ENCODE results near the gene RNF168. TPM values are rescaled to one million over a fixed set of nuclear protein-coding genes. Genes with fewer than 3 reads are reported as not detected.

The RNF168 gene
- total and polyA plus RNA-seq, 7 donors: 3.6 to 22.1 (median 11.6) TPM

GRCh38 chr3:196533260-196533681, 29.7 kb upstream of the RNF168 start:
- WGBS, 3 donors: 25 to 33% (median 32%) methylated on average over 14 of the region's 14 CpGs
- no peak for TF ChIP-seq CTCF (IDR thresholded peaks at IDR 0.05)
- intact Hi-C loops (cut with DNase I): loop anchor here in 1 of 2 donors (10.0 kb wide), 1 partner anchor 102 kb away; the partner anchor contains the start of gene NRROS
- no peaks in the 10 kb centered on the region for H3K36me3 ChIP-seq (ENCODE audit: insufficient read depth in 1 of 2, low read depth in 1 of 2)
- DNase-seq: no peak
- H3K4me3 ChIP-seq: no peak overlapping the region
- H3K9me3 ChIP-seq: no peaks in the 10 kb centered on the region
- ATAC-seq: no peak
- no peak overlapping the region for H3K27ac ChIP-seq
- H3K27me3 ChIP-seq (ENCODE audit: insufficient read depth in 3 of 3, low read length in 2 of 3): peaks cover 0 to 7% (median 2%) of the 10 kb centered on the region in 3 donors
- H3K4me1 ChIP-seq: no peaks in the 10 kb centered on the region

GRCh38 chr3:196531418-196531817, 27.9 kb upstream of the RNF168 start:
- Histone ChIP-seq H3K9me3 (no peaks in the 10 kb centered on the region), H3K27me3 (ENCODE audit: insufficient read depth in 3 of 3, low read length in 2 of 3) (peaks cover 0 to 7% (median 2%) of the 10 kb centered on the region in 3 donors), H3K4me3 (no peak overlapping the region), H3K27ac (no peak overlapping the region), H3K36me3 (ENCODE audit: insufficient read depth in 1 of 2, low read depth in 1 of 2) (no peaks in the 10 kb centered on the region), H3K4me1 (no peaks in the 10 kb centered on the region)
- DNase-seq (no peak), ATAC-seq (no peak)
- 84 to 91% (median 90%) methylated on average over 4 of the region's 4 CpGs for WGBS, 3 donors
- TF ChIP-seq CTCF (IDR thresholded peaks at IDR 0.05): no peak
- intact Hi-C loops (cut with DNase I): loop anchor here in 1 of 2 donors (10.0 kb wide), 1 partner anchor 103 kb away; the partner anchor contains the start of gene NRROS

GRCh38 chr3:196528639-196529233, 25.2 kb upstream of the RNF168 start:
- H3K4me3 ChIP-seq: peak overlapping the region; percentile 55
- peak; percentile 61 for TF ChIP-seq CTCF (IDR thresholded peaks at IDR 0.05)
- no peaks in the 10 kb centered on the region for H3K36me3 ChIP-seq (ENCODE audit: insufficient read depth in 1 of 2, low read depth in 1 of 2)
- peak; percentile 82 for DNase-seq
- H3K27ac ChIP-seq: no peak overlapping the region
- 4 to 6% (median 6%) methylated on average over 50 to 52 of the region's 52 CpGs for WGBS, 3 donors
- intact Hi-C loops (cut with DNase I): loop anchor here in 1 of 2 donors (2.0 kb wide), 1 partner anchor 156 kb away; no protein-coding TSS in a partner anchor
- H3K9me3 ChIP-seq: no peaks in the 10 kb centered on the region
- ATAC-seq: peak; percentile 86 to 98 (median 98)
- H3K4me1 ChIP-seq: no peaks in the 10 kb centered on the region
- peaks cover 0 to 2% (median 2%) of the 10 kb centered on the region in 3 donors for H3K27me3 ChIP-seq (ENCODE audit: insufficient read depth in 3 of 3, low read length in 2 of 3)

- H3K27me3 ChIP-seq (ENCODE audit: insufficient read depth in 3 of 3, low read length in 2 of 3): no peaks in the 10 kb centered on the region
- DNase-seq: no peak
- no peak overlapping the region for H3K4me3 ChIP-seq
- 83 to 86% (median 83%) methylated on average over 4 of the region's 4 CpGs for WGBS, 3 donors
- no peak for TF ChIP-seq CTCF (IDR thresholded peaks at IDR 0.05)
- no peaks in the 10 kb centered on the region for H3K4me1 ChIP-seq
- intact Hi-C loops (cut with DNase I): no loop called here
- ATAC-seq: no peak
- H3K27ac ChIP-seq: no peak overlapping the region
- no peaks in the 10 kb centered on the region for H3K36me3 ChIP-seq (ENCODE audit: insufficient read depth in 1 of 2, low read depth in 1 of 2)
- H3K9me3 ChIP-seq: peaks cover 2% of the 10 kb centered on the region
These were observed 21.6 kb upstream of the RNF168 start for GRCh38 chr3:196525141-196525540.
